ENCODE results near the gene AKR7A2.

- TF ChIP-seq CEBPB (tag; IDR thresholded peaks at IDR 0.05) (no peak), PURB (CRISPR knock-in tag; IDR thresholded peaks at IDR 0.05; ENCODE audit: low read depth) (no peak), GATAD2A (IDR thresholded peaks at IDR 0.05) (no peak), REST (IDR thresholded peaks at IDR 0.05; ENCODE audit: borderline replicate concordance) (no peak), REST (CRISPR knock-in tag; IDR thresholded peaks at IDR 0.05; ENCODE audit: low read depth) (no peak), RNF219 (CRISPR knock-in tag; IDR thresholded peaks at IDR 0.05) (no peak), ZNF395 (CRISPR knock-in tag; IDR thresholded peaks at IDR 0.05) (no peak), JUN (IDR thresholded peaks at IDR 0.05; ENCODE audit: borderline replicate concordance, low read depth, low read length) (no peak), JUN (CRISPR knock-in tag; IDR thresholded peaks at IDR 0.05; ENCODE audit: borderline replicate concordance) (no peak), ZNF764 (CRISPR knock-in tag; IDR thresholded peaks at IDR 0.05; ENCODE audit: low read depth) (no peak), FOSL1 (tag; conservative IDR thresholded peaks at IDR 0.05) (no peak)
These were observed 20.9 kb upstream of the AKR7A2 start for GRCh38 chr1:19332832-19333231.

Measured in K562 (cell line).